HG02970 (cell line): ENCODE data around the gene CDK12.
"Not testable (repeated sequence)": the region's sequence is repeated elsewhere in the genome, so short reads cannot be mapped to it uniquely, and the experiment has no call there.

Source experiments
- ATAC-seq: cut with Tn5 transposase; IDR thresholded peaks from one replicate; pipeline ENCODE4 v1.9.1; 2021; ENCODE audit warnings: mild to moderate bottlenecking, moderate library complexity, moderate number of reproducible peaks; ENCODE audit not compliant: unreplicated experiment, low FRiP score

CDK12 gene

GRCh38 chr17:39487946-39488345 is 26.7 kb downstream of the CDK12 start:
- no peak for ATAC-seq

- ATAC-seq: not testable (repeated sequence)
These were observed 35.6 kb downstream of the CDK12 start for GRCh38 chr17:39496921-39497320.

- ATAC-seq: no peak
These were observed 46.2 kb downstream of the CDK12 start for GRCh38 chr17:39507511-39507910.

GRCh38 chr17:39508987-39509386 is 47.7 kb downstream of the CDK12 start:
- ATAC-seq: no peak

- ATAC-seq: no peak
These were observed 52.0 kb downstream of the CDK12 start for GRCh38 chr17:39513309-39513708.

GRCh38 chr17:39513915-39514314 is 52.6 kb downstream of the CDK12 start:
- ATAC-seq: no peak

GRCh38 chr17:39517224-39517623 is 55.9 kb downstream of the CDK12 start:
- ATAC-seq: no peak

GRCh38 chr17:39525801-39526506 is 64.7 kb downstream of the CDK12 start:
- no peak for ATAC-seq

GRCh38 chr17:39527220-39527813 is 66.0 kb downstream of the CDK12 start:
- no peak for ATAC-seq

GRCh38 chr17:39529455-39529854 is 68.2 kb downstream of the CDK12 start:
- no peak for ATAC-seq

GRCh38 chr17:39530513-39530912 is 69.2 kb downstream of the CDK12 start:
- no peak for ATAC-seq

GRCh38 chr17:39531252-39531651 is 70.0 kb downstream of the CDK12 start:
- ATAC-seq: no peak

- ATAC-seq: no peak
These were observed 72.6 kb downstream of the CDK12 start for GRCh38 chr17:39533891-39534290.

- ATAC-seq: no peak
These were observed 73.6 kb downstream of the CDK12 start for GRCh38 chr17:39534768-39535405.

GRCh38 chr17:39536468-39536867 is 75.2 kb downstream of the CDK12 start:
- no peak for ATAC-seq

- not testable (repeated sequence) for ATAC-seq
These were observed 76.1 kb downstream of the CDK12 start for GRCh38 chr17:39537364-39537763.

GRCh38 chr17:39538866-39539265 is 77.6 kb downstream of the CDK12 start:
- ATAC-seq: no peak

- no peak for ATAC-seq
These were observed 79.3 kb downstream of the CDK12 start for GRCh38 chr17:39540611-39541010.

GRCh38 chr17:39541652-39542051 is 80.4 kb downstream of the CDK12 start:
- ATAC-seq: no peak

- ATAC-seq: no peak
These were observed 81.9 kb downstream of the CDK12 start for GRCh38 chr17:39543176-39543575.

- ATAC-seq: no peak
These were observed 82.4 kb downstream of the CDK12 start for GRCh38 chr17:39543664-39544063.

GRCh38 chr17:39544361-39544760 is 83.1 kb downstream of the CDK12 start:
- ATAC-seq: not testable (repeated sequence)
